Stimulated activated CD8-positive, alpha-beta memory T cell treated with anti-CD3 and anti-CD28 coated beads, Interleukin-4, amount 100 ng/mL, for 4 hours (primary cell): Measurements from ENCODE around the gene MTHFSD.

ENCODE experiments used
- DNase-seq, 2 donors: peaks; one replicate each; pipeline ENCODE4 v3.0.0-alpha.2; 2020; ENCODE audit warnings: low read depth in 2 of 2, low spot score in 1 of 2

Gene MTHFSD

GRCh38 chr16:86504315-86505184 is 50.5 kb downstream of the MTHFSD start:
- DNase-seq, result no peak

DNA sequence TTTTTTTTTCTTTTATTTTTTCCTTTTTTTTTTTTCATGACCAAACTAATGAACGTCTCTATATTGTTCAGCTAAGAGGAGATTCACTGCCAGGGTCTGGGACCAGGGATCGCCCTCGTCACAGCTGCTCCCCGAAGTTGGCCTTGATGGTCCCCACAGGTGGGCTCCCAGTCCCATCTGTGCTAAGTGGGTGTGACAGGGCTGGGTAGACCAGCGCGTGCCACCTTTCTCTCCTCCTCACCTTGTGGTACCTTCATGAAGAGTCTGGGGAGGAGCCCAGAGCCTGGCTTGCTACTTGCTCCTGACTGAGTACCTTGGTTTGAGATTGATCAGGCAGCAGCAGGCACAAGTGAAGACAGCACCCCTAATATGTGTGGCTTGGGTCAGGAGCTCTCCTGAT is 51.2 kb downstream of the MTHFSD start:
- DNase-seq, result no peak

DNA sequence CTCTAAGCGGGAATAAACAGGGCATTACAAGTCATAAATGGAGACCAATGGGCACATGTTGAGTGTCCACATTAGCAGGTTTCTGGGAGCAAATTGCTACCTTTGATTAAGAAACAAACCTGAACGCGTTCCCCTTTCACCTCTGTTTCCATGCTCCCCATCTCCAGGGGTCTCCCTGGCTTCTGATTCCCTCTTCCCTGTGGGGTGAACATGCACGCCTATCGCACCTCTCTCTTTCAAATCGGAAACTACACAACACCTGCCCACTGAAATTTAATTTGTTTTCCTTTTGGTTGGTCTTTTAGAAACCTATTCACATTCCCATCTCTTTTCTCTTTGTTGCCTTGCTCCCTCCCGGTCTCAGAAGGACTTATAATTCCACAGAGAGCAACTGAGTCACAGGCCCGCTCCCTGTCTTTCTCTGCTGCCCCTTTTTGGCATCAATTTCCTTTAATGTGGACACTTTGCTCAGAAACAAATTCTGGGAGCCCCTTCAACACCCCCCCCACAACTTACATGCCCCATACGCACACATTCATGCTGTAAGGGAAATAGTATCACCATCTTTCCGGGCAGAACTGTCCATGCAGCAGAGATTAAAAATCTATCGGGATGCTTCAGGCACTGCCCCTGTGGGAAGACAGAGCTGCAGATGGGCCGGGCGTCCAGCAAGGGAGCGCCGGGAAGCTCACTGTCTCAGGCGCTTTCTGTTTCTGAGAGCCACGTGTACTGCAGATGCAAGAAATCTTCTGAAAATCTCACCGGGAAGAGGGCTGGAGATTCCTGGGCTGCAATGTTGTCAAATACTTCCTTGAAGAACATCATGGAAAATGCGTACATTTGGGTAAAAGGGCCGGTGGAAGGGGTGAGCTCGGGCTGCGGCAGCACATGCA is 51.9 kb downstream of the MTHFSD start:
- no peak for DNase-seq

GRCh38 chr16:86501989-86502855 is 52.8 kb downstream of the MTHFSD start:
- no peak for DNase-seq

DNA sequence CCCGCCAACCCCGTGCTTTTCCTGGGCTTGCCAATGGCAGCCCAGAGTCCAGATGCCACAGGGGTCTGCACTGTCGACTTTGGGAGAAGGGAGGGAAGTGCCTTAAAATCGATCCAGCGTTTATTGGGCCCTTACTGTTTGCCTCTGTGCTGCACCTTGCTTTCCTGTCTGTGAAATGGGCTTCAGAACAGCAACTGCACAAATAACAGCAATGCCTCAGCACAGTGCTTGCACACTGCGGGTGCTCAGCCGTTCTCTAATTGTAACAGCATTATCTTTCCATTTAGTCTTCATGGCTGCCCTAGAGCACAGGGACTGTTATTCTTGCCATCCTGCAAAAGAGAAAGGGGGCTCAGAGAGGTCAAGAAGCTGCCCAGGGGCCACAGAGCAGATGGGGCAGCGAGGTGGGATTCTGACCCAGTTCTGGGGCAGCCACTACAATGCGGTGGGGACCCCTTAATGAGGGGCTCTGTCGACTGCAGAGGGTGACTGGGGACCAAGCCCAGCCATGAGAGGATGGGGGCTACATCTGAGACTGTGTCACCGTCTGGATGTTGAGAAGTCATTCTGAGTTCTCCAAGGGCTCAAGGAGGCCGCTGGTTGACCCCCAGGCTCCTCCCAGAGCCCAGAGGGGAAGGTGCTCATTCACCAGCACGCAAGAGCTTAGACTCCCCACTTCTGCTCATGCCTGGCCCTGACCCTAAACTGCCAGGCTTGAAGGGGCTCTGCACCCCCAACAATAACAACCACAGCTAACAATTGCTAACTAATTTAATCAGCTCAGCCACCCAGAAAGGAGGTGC is 54.1 kb downstream of the MTHFSD start:
- no peak for DNase-seq

DNA sequence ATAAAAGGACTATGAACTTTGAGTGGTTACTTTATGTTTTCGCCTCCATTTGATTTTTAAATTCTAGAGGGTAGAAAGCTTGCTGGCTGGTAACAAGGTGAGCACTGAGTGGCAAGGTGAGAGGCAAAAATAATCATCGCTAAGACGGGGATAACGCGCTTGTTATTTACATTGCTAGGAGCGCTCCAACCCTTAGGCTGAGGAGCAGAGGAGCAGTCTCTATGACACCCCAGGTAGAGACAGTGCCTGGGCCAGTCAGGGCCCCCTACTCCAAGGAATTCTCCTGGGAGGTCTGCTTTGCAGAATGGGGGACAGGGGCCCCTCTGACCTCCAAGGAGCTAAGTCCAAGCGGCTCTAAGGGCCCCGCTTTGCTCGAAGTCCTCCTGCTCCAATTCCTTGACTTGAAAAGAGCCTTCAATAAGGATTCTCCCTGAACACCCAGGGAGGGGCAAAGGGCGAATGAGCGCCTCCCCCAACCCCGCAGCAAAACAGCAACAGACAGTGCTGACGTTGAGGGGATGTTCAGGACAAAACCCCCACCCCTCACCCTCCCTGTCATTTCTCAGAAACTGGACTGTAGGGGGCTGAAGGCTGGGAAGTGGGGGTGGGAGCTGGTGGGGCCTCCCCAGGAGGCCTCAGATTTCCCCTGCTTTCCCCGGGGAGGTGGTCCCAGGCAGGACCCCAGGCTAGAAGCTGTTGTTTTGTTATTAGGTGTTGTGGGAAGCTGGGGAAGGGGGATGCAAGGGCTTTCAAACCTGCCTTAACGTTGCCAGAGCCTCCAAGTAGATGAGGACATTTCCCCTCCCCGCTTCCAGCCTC is 54.9 kb downstream of the MTHFSD start:
- no peak for DNase-seq

DNA sequence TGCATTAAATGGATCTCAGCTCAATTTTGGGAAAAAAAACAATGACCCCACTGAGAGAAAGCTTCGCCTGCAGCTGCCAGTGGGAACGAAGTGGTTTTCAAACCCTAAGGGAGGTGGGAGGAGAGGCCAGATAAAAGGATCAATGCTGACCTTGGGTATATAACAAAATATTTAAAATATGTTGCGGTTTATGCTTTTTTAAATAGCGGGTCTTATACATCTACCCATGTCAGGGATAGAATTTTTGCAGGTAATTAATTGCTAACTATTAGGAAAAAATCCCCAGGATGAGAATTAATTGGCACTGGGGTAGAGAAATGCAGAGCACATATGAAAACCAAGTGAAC is 55.6 kb downstream of the MTHFSD start:
- no peak for DNase-seq

DNA sequence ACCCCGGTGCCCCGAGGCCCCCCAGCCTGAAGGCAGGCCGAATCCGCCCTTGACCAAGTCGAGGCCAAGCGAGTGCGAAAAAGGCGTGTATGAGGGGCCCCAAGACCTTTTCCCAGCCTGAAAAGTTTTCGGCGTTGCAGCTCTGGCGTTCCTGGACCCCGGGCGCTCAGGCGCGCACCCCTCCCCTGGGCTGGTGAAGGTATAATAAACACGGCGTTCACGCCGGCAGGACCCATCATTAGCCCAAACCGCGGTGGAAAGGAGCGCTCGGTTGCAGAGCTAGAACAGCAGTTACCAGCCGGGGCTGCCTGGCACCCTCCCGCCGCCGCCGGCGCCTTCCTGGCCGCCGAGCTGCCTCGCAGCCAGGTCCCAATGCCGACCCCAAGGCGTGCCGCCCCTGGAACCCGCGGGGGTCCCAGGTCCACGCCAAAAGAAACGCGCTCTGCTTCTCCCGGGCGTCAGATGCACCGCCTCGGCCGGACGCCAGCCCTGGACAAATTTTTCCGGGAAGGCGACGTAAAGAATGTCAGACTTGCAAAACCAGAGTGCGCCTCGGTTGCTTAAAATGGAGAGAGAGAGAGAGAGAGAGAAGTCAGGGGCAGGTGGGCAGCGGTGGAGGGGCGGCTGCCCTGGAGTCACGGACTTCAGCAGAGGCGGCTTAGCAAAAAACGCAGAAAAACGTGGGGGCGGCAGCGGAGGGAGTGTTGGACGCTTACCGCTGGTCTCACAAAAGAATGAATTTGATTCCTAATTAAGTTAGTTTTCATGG is 56.2 kb downstream of the MTHFSD start:
- no peak for DNase-seq

DNA sequence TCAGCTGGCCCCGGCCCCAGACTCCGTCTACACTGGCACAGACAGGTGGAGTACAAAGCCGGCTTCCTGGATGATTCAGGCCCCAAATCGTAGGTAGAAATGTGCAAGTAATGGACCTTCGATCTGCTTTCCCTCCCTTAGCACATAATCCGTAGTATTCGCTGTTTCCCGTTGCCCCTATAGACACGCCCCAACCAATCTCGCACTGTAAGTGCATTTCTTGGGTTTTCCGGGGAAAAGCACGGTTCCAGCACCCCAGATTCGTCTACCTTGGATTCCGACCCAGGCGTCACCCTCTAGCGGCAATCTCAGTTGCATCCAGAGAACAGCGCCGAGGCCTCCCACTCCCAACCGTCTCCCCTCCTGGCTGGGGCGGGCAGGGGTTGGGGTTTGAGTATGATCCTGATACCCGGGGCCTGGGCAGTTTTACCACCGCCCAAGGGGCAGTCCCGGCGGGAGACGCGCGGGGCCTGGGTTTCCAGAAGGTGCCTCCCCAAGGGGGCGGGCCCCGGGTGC is 56.8 kb downstream of the MTHFSD start:
- no peak for DNase-seq

DNA sequence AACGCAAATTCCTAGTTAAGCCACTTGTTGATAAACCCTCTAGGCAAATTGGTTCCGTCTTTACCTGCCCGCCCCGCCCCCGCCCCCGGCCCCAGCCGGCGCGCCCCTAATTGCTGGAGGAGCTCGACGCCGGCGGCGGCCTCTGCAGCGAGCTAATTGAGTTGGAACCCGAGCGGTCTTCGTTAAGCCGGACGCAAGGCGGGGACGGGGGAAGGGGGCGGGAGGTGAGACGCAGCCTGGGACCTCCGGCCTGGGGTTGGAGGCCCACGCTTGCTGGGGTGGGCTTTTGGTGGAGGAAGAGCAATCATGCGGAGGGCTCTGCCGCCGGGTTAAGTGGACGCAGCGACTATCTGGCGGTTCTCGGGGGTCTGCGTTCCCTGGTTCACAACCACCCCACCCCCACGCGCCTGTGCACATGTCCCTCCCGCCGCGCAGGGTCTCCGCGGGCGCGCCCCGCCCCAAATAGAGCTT is 57.4 kb downstream of the MTHFSD start:
- no peak for DNase-seq

GRCh38 chr16:86496929-86497461 is 58.0 kb downstream of the MTHFSD start:
- DNase-seq, result no peak

DNA sequence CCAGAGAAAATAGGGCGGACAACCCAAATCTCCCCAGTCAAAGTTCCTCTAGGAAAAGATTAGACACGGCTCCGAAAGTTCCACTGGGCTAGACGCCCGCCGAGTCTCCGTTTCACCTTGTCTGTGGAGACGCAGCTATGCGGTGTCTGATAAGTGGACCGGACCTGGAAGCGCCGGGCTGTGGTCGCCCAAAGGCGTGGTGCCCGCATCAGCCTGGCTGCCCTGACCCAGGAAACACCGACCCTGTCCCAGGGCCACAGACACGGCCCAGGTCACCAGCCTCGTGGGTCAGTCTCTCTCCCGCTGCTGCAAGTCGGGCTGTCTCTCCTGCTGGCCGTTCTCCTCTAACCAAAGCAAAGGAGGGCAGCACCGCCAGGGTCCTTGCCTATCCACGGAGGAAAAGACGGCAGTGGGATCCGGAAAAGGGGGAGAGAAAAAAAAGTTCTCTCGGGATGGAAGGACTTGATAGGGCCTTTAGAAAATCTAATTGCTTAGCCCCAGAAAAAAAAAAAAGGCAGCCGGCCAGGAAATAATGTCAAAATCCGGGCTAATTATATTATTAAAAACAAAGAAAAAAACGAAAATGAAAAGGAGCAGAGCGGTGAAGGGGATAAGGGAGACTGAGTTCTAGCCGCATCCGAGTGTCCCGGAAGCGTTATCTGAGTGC is 58.6 kb downstream of the MTHFSD start:
- no peak for DNase-seq

DNA sequence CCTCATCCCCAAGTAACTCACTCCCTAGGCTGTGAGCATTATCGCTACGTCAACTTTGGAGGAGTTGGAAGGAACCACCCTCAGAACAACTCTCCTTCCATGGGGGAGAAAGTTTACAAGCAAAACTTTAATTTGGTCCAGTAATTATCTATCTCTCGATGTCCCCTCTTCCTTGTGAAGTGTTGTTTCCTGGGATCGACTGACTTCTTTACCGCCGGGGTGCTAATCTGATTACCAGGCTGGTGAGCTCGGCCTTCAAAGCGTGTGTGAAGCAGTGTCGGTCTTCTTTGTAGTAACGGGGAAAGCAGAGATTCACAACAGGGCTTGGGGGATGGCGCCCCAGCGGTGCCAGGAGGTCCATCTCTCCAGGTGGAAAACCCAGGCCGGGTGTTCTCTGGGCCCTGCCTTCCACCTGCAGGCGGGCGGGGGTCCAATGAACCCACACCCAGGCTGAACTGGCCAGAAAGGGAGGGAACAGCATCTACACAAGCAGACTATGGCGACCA is 59.2 kb downstream of the MTHFSD start:
- DNase-seq, result no peak

GRCh38 chr16:86495357-86495701 is 59.7 kb downstream of the MTHFSD start:
- DNase-seq, result no peak

- DNase-seq, result no peak
Measured at GRCh38 chr16:86494565-86495356, 60.3 kb downstream of the MTHFSD start.

DNA sequence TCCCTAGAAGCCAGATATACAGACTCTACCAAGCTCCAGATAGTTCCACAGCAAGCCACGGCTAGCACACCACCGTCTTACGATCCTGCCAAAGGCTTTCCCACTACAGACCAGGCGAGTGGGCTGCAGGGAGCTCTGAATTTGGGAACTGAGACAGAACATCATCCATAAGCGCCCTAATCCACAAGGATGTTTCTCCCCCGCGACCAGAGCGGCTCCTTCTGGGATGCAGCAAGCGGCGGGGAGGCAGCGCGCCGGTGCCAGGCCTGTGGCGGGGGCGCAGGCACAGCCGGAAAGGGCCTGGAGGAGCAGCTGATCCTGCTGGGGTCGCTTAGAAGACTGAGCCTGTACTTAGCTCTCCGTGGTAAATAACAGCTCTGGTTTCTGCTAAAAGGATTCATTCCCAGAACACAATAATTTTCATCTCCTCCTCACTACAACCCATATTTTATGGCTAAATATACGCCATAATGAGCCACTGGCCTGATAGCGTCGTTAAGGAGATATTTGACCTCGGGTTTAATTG is 60.9 kb downstream of the MTHFSD start:
- no peak for DNase-seq
